Upper lobe of right lung (tissue), 1 donor: ENCODE measurements around the gene SLC6A1. TPM values are rescaled to one million over a fixed set of nuclear protein-coding genes. Genes with fewer than 3 reads are reported as not detected.

Source experiments
- ATAC-seq: fragments of 200-7000 bp; cut with Tn5 transposase; one replicate; pipeline ENCODE4 v1.9.1; 2020; ENCODE audit warnings: mild to moderate bottlenecking, moderate library complexity
- DNase-seq: peaks from one replicate; pipeline ENCODE4 v3.0.0-alpha.2; 2020
- H3K27ac ChIP-seq: fragments of 200-600 bp; one replicate; pipeline ENCODE4 v1.8.0; 2022
- H3K27me3 ChIP-seq: fragments of 200-600 bp; one replicate; pipeline ENCODE4 v1.8.0; 2022; ENCODE audit warnings: mild to moderate bottlenecking
- H3K36me3 ChIP-seq: fragments of 200-600 bp; one replicate; pipeline ENCODE4 v1.8.0; 2022
- H3K4me1 ChIP-seq: fragments of 200-600 bp; one replicate; pipeline ENCODE4 v1.8.0; 2022
- H3K4me3 ChIP-seq: fragments of 200-600 bp; one replicate; pipeline ENCODE4 v1.8.0; 2022; ENCODE audit warnings: mild to moderate bottlenecking
- H3K9me3 ChIP-seq: fragments of 200-600 bp; one replicate; pipeline ENCODE4 v1.8.0; 2022
- CTCF ChIP-seq: fragments of 200-600 bp; IDR thresholded peaks from one replicate; pipeline ENCODE4 v1.8.0; 2022; ENCODE audit warnings: antibody characterized with exemption
- intact Hi-C: fragments of 100-400 bp; cut with DNase I; formaldehyde crosslinking; loops from one replicate; pipeline ENCODE4 v1.11.0; 2022
- total RNA-seq: library from RNA; stranded (reverse); fragmentation: NEBNext Ultra II Directional; extraction: Animal tissue kit (Norgen Biotek cat#: 25700); gene quantifications from one replicate; pipeline ENCODE4 v1.2.1, GENCODE V29; 2021
- donor health status: DM: no; HTN: yes; CAD: no; lungs with severe emphysema.

The SLC6A1 gene
- total RNA-seq, 1 donor from 2014 or later, result 0.84 TPM

DNA sequence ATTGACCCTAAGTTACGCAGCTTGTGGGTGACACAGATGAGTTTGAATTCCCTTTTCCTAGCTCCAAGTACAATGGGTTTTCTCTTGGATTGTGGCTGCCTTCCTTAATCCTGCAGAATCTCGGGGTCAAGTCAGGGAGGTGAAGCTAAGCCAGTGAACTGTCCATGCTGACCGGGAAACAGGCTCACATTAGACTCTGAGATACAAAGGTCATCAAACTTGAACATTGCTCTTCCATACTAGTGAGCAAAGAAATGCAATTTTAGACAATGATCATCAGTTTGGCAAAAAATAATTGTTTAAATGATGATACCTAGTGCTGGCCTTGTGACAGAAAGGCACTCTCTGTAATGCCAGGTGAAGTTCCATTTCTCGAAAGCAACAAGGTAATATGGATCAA, 31.6 kb downstream of the SLC6A1 start:
- peaks cover 5% of the 10 kb centered on the region for H3K27me3 ChIP-seq
- DNase-seq, result no peak
- ATAC-seq, result no peak
- no peak overlapping the region for H3K4me3 ChIP-seq
- no peaks in the 10 kb centered on the region for H3K9me3 ChIP-seq
- no peak overlapping the region for H3K27ac ChIP-seq
- H3K36me3 ChIP-seq, result no peaks in the 10 kb centered on the region
- H3K4me1 ChIP-seq, result no peaks in the 10 kb centered on the region
- intact Hi-C loops, result no loop called here
- TF ChIP-seq CTCF, result no peak

DNA sequence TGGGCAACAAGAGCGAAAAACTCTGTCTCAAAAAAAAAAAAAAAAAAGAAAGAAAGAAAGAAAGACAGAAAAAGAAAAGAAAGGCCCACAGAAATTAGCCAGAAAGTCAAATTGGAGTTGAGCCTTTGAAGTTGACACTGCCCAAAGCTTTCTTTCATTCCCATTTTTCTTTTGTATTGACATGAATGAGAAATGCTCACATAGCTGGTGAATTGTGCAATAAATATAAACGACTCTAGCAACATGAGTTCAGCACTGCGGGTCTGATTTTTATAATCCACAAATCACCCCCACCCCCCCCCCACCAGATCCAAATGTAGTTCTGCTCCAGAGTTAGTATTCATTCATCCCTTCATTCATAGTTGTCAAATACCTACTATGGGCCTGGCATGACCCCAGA, 37.4 kb downstream of the SLC6A1 start:
- no peak overlapping the region for H3K4me3 ChIP-seq
- intact Hi-C loops, result no loop called here
- H3K36me3 ChIP-seq, result no peaks in the 10 kb centered on the region
- no peak for TF ChIP-seq CTCF
- H3K9me3 ChIP-seq, result no peaks in the 10 kb centered on the region
- H3K27me3 ChIP-seq, result peaks cover 5% of the 10 kb centered on the region
- no peaks in the 10 kb centered on the region for H3K4me1 ChIP-seq
- no peak overlapping the region for H3K27ac ChIP-seq
- ATAC-seq (no peak), DNase-seq (no peak)

DNA sequence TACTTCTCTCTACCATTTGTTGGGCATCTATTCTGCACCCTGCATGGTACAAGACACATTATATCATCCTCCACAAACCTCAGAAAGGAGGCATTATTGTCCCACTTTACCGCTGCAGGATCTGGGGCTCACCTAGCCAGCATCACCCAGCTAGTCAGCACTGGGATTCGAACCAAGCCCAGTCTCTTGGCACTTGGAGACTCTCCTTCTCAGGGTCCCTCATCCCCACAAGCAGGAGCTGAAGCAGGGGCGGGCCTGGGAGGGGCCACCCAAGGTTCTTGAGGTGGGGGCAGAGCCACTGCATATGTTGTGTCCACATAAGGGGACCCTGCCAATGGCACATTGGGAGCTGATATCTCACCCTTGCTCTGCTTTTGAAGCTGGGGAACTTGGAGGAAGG, 41.3 kb downstream of the SLC6A1 start:
- no peak for DNase-seq

GRCh38 chr3:11034309-11034985, 41.9 kb downstream of the SLC6A1 start:
- H3K27me3 ChIP-seq, result peaks cover 4% of the 10 kb centered on the region
- H3K36me3 ChIP-seq, result no peaks in the 10 kb centered on the region
- H3K4me1 ChIP-seq, result no peaks in the 10 kb centered on the region
- no peak for TF ChIP-seq CTCF
- no peak overlapping the region for H3K4me3 ChIP-seq
- DNase-seq (no peak), ATAC-seq (no peak)
- intact Hi-C loops, result no loop called here
- no peaks in the 10 kb centered on the region for H3K9me3 ChIP-seq
- no peak overlapping the region for H3K27ac ChIP-seq

More for the DNA sequence above, 41.3 kb downstream of the SLC6A1 start:
- Histone ChIP-seq H3K27me3 (no peaks in the 10 kb centered on the region), H3K4me3 (no peak overlapping the region), H3K9me3 (no peaks in the 10 kb centered on the region), H3K4me1 (no peaks in the 10 kb centered on the region), H3K36me3 (no peaks in the 10 kb centered on the region), H3K27ac (no peak overlapping the region)
- intact Hi-C loops, result no loop called here
- ATAC-seq, result no peak
- no peak for TF ChIP-seq CTCF

DNA sequence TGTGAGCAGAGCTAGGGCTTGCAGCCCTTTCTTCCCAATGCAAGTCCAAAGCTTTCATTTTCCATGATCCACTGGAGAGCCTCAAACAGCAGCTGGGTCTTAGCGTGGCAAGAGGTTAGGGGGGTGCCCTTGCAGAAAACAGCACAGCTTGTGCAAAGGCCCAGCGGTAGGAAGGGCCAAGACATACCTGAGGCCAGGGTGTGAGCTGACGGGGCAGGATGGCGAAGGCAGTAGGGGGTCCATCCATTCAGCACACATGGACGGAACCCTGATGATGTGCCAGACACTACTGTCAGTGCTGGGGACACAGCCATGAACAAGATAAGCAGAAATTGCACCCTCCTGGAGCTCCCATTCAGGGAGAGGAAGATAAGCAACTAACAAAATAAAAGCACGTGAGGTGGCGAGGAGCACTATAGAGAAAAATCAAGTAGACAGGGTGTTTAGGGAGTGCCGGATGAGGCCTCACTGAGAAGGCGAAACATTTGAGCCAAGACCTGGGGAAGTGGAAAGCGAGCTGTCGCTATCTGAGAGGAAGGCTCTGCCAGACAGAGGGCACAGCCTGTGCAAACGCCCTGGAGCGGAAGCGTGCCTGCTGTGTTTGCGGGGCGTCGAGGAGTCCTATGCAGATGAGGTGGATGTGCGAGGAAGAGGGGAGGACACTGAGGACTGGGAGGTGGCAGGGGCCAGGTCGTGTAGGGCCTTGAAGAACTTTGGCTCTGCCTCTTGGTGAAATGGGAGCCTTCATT, 43.4 kb downstream of the SLC6A1 start:
- no peak for DNase-seq
- Histone ChIP-seq H3K9me3 (no peaks in the 10 kb centered on the region), H3K4me3 (no peak overlapping the region), H3K36me3 (no peaks in the 10 kb centered on the region), H3K27me3 (peaks cover 4% of the 10 kb centered on the region), H3K4me1 (no peaks in the 10 kb centered on the region), H3K27ac (no peak overlapping the region)
- TF ChIP-seq CTCF, result no peak
- no peak for ATAC-seq
- intact Hi-C loops, result no loop called here
